ENCODE measurements around the gene TMPRSS9.
"Not testable (repeated sequence)": the region's sequence is repeated elsewhere in the genome, so short reads cannot be mapped to it uniquely, and the experiment has no call there.

Gene TMPRSS9

GRCh38 chr19:2343289-2343982 lies 16.6 kb upstream of the TMPRSS9 start:
- no peak for DNase-seq

GRCh38 chr19:2344381-2344870 lies 15.6 kb upstream of the TMPRSS9 start:
- no peak for DNase-seq

DNA sequence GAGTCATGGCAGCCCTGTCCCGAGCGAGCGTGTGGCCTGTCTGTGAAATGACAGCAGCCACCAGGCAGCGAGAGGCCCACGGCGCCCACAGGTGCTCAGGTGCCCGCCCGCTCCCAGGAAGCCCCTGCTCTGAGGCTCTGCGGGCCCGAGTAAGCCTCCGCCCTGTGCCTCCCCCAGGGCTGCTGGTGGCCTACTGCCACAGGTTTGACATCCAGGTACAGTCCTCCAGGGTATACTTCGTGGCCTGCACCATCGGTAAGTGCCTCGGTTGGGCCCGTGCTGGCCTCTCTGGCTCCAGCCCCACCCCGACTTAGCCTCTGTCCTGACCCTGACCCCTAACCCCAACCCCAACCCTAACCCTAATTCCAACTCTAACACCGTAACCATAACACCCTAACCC lies 15.0 kb upstream of the TMPRSS9 start:
- DNase-seq: no peak

- DNase-seq: no peak
These were observed 14.0 kb upstream of the TMPRSS9 start for GRCh38 chr19:2345794-2346663.

GRCh38 chr19:2349818-2350217 lies 10.2 kb upstream of the TMPRSS9 start:
- not testable (repeated sequence) for DNase-seq

DNA sequence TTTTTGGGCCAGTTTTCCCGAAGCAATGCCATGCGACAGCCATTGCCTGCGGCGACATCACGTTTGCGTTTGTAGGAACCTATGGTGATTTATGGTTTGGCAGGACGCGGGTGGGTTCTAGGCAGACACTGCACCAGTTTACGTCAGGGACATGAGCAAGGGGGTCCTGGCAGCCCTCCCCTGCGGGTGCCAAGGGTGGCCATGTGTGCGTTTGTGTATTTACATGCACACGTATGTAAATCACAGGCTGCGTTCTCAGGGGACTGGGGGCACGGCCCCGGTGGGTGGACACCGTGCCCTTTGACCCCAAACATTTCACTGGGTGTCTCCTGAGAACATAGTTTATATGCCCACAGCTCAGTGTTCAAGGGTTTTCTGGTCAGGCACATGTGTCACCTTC lies 9.4 kb upstream of the TMPRSS9 start:
- no peak for DNase-seq

GRCh38 chr19:2351591-2351990 lies 8.5 kb upstream of the TMPRSS9 start:
- no peak for DNase-seq

- DNase-seq: no peak
These were observed 7.9 kb upstream of the TMPRSS9 start for GRCh38 chr19:2352121-2352520.

- no peak for DNase-seq
These were observed 6.7 kb upstream of the TMPRSS9 start for GRCh38 chr19:2353159-2353886.

- no peak for DNase-seq
These were observed 6.0 kb upstream of the TMPRSS9 start for GRCh38 chr19:2353887-2354592.

- no peak for DNase-seq
These were observed 5.4 kb upstream of the TMPRSS9 start for GRCh38 chr19:2354670-2355069.

DNA sequence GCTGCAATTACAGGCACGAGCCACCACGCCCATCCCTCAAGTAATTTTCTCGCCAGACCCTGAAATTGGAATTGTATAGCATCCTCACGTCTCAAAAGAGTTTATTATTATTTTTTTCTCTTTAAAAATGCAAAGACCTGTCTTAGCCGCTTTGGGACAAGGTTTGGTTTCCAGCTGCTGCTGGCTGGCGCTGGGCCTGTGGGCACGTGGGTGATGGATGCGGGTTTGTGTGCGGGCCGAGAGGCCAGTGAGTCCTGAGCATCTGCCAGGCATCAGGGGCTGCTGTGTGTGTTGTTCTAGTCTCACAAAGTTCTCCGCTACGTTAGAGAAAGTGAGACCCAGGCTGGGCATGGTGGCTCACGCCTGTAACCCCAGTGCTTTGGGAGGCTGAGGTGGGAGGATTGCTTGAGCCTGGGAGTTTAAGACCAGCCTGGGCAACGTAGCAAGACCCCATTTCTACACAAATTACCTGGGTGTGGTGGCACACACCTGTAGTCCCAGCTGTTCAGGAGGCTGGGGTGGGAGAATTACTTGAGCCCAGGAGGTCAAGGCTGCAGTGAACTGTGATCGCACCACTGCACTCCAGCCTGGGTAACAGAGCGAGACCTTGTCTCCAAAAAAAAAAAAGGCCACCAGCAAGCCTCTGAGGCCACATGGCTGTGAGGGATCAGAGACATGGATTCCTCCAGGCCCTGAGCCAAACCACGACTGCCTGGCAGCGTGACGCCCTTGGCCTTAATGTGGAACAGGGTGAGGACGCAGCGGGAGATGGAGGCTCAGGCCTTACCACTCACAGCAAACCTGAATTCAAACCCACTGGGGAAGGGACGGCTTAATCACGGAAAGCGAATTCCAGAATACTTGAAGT lies 4.7 kb upstream of the TMPRSS9 start:
- no peak for DNase-seq

- no peak for DNase-seq
These were observed 3.9 kb upstream of the TMPRSS9 start for GRCh38 chr19:2356036-2356646.

GRCh38 chr19:2357279-2358206 lies 2.5 kb upstream of the TMPRSS9 start:
- no peak for DNase-seq

DNA sequence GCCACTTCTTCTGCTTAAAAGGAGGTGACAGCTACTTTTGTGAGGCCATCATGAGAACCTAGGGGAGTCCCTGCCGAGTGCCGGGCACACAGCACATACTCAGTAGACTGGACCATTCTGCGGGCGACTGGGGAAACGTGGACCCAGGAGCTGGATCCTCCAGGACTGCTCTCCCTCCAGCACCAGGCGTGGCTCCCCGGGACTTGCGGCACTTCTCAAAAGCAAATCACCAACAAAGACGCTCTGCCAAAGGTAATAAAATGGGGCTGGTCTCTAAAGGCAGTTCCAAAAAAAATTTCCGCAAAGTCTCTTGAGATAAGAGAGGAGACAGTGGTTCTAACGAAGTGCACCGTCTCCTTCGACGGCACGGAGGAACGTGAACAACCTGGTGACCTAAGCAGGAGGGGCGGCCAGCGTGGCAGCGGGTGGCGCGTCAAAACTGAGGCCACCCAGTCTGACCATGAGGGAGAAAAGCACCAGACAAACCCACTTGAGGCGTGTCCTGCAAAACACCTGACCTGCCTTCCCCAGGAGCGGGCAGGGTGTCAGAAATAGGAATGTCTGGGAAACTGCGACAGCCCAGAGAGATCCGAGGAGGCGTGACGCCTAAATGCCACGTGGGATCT lies 1.4 kb upstream of the TMPRSS9 start:
- no peak for DNase-seq

DNA sequence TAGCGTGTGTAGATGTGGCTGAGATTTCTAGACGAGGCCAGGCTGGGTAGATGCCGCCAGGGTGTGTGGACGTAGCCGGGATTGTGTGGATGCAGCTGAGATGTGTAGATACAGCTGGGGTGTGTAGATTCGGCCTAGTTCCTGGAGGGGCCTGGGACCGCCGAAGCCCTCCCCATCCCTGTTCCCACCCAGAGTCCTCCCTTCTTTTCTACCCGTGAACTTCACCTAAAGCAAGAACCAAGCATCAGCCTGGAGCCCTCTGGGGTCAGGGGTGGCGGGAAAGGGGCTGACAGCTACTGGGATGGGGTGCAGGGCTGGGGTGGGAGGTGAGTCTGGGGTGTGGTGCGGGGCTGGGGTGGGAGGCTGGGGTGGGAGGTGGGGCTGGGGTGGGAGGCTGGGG lies 768 bp downstream of the TMPRSS9 start:
- no peak for DNase-seq

DNA sequence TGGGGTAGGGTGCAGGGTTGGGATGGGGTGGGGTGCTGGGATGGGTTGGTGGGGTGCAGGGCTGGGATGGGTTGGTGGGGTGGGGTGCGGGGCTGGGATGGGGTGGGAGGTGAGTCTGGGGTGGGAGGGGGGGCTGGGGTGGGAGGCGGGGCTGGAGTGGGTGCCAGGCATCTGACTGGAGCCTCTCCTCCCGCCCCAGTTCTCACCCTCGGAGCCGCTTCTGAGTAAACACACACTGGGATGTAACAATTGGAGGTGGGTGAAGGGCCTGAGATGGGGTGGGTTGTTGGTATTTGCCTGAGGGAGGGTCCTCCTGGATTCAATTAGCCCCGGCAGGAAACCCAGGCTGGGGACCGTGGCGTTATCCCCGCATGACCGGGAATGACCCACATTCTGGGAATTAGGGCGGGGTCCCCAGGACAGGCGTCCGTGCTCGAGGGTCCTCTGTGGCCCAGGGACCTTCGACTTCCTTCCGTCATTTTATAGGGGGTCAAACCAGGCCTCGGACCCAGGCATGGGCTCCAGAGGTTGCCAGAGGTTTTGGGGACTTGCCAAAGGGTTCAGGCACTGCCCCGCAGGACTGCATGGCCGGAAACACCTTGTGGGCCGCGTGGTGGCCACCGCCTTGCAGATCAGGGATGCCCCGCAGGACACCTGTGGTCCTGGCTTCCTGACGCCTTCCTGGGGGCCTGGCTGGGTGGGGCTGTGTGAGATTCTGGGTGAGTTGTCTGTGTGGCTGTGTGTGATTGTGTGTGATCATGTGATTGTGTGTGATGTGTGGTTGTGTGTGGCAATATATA lies 1.4 kb downstream of the TMPRSS9 start:
- no peak for DNase-seq

GRCh38 chr19:2362046-2362969 lies 2.2 kb downstream of the TMPRSS9 start:
- no peak for DNase-seq

All from NCI-H524 (cell line).